Fibroblast of lung (primary cell): ENCODE results near the gene GRK3. TPM values are rescaled to one million over a fixed set of nuclear protein-coding genes. Genes with fewer than 3 reads are reported as not detected.
"Not testable (repeated sequence)": the region's sequence is repeated elsewhere in the genome, so short reads cannot be mapped to it uniquely, and the experiment has no call there.

Experiments used
- DNase-seq, 2 donors: peaks; one replicate each; pipeline versions ENCODE4 v3.0.0 to v3.0.0-alpha.2; 2010; ENCODE audit warnings: low read depth in 2 of 2
- H2AFZ ChIP-seq: 2 replicates; pipeline ENCODE4 v1.5.1; 2012; ENCODE audit warnings: low read length, control low read depth, inconsistent platforms
- H3K27ac ChIP-seq: 2 replicates; pipeline ENCODE4 v1.5.1; 2011; ENCODE audit warnings: low read length, control low read depth; ENCODE audit not compliant: insufficient read depth
- H3K27me3 ChIP-seq: 2 replicates; pipeline ENCODE4 v1.5.1; 2011; ENCODE audit warnings: mild to moderate bottlenecking, low read length; ENCODE audit not compliant: control insufficient read depth, insufficient read depth
- H3K36me3 ChIP-seq: 2 replicates; pipeline ENCODE4 v1.5.1; 2011; ENCODE audit warnings: low read length; ENCODE audit not compliant: control insufficient read depth, insufficient read depth
- H3K4me1 ChIP-seq: 2 replicates; pipeline ENCODE4 v1.5.1; 2011; ENCODE audit warnings: low read length; ENCODE audit not compliant: control insufficient read depth, insufficient read depth; ENCODE audit errors: extremely low read depth
- H3K4me2 ChIP-seq: 2 replicates; pipeline ENCODE4 v1.5.1; 2011; ENCODE audit warnings: low read length, control low read depth; ENCODE audit not compliant: insufficient read depth; ENCODE audit errors: extremely low read depth
- H3K4me3 ChIP-seq, 4 experiments: fragments of 200-600 bp in 1 of 4; sonication (generic) in 1 of 4; replicated peaks in 1 of 4; 2 replicates each; pipeline ENCODE4 v1.5.1; 2011 to 2016; ENCODE audit warnings: low read length in 4 of 4, low read depth in 3 of 4, mild to moderate bottlenecking in 3 of 4, control low read depth in 2 of 4, inconsistent platforms in 1 of 4, mixed read lengths in 1 of 4; ENCODE audit not compliant: insufficient read depth in 1 of 4; ENCODE audit errors: control extremely low read depth in 1 of 4
- H3K79me2 ChIP-seq: 2 replicates; pipeline ENCODE4 v1.5.1; 2012; ENCODE audit warnings: mild to moderate bottlenecking, low read length, inconsistent platforms; ENCODE audit not compliant: control insufficient read depth, insufficient read depth
- H3K9ac ChIP-seq: 2 replicates; pipeline ENCODE4 v1.5.1; 2011; ENCODE audit warnings: mild to moderate bottlenecking, low read length, control low read depth; ENCODE audit not compliant: insufficient read depth
- H3K9me3 ChIP-seq: 2 replicates; pipeline ENCODE4 v1.5.1; 2012; ENCODE audit warnings: low read depth, low read length; ENCODE audit not compliant: control insufficient read depth, insufficient read depth
- H4K20me1 ChIP-seq: 2 replicates; pipeline ENCODE4 v1.5.1; 2011; ENCODE audit warnings: low read length; ENCODE audit not compliant: control insufficient read depth, insufficient read depth; ENCODE audit errors: extremely low read depth
- polyA plus RNA-seq, 2 donors: library from polyadenylated mRNA; depleted of rRNA in 1 of 2; stranded (reverse) in 1 of 2; unstranded in 1 of 2; fragments of >200 nt; gene quantifications; 2 replicates each; pipeline ENCODE4 v1.2.1, GENCODE V29; 2011 to 2012; ENCODE audit warnings: missing spikeins in 1 of 2
- total RNA-seq: library from RNA; depleted of rRNA; stranded (reverse); fragments of >200 nt; gene quantifications from 2 replicates; pipeline ENCODE4 v1.2.1, GENCODE V29; 2014

Gene GRK3
- total and polyA plus RNA-seq, 2 donors (not counting 1 experiment from before 2014, with no cell fraction given), result 1.6 to 1.7 TPM

GRCh38 chr22:25527016-25527415 lies 37.5 kb upstream of the GRK3 start:
- H3K79me2 ChIP-seq, H3K4me2 ChIP-seq, H2AFZ ChIP-seq, H3K36me3 ChIP-seq, H3K9me3 ChIP-seq, H3K9ac ChIP-seq, H4K20me1 ChIP-seq, H3K4me1 ChIP-seq, H3K4me3 ChIP-seq, H3K27me3 ChIP-seq, H3K27ac ChIP-seq: not testable (repeated sequence)
- DNase-seq, result peak; percentile 25 to 73

DNA sequence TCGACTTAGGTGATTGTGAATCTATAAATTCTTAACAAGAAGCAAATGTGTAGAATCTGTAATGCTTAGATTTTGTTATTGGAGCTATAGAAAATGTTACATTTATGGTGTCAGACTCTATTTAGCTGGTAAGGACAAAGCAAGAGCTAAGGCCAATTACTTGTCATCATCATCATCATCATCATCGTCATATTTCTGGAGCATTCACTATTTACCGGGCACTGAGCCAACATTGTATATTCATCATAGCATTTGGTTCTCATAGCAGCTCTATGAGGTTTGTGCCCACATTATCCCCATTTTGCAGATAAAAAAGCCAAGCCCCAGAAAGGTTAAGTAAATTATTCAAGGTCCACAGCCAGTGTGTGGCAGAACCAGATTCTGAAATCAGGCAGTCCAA lies 36.4 kb upstream of the GRK3 start:
- H3K27ac ChIP-seq, H3K36me3 ChIP-seq, H4K20me1 ChIP-seq, H3K4me2 ChIP-seq, H3K9ac ChIP-seq, H3K4me1 ChIP-seq, H3K9me3 ChIP-seq, H3K79me2 ChIP-seq, H3K27me3 ChIP-seq, H2AFZ ChIP-seq, H3K4me3 ChIP-seq, DNase-seq: not testable (repeated sequence)

DNA sequence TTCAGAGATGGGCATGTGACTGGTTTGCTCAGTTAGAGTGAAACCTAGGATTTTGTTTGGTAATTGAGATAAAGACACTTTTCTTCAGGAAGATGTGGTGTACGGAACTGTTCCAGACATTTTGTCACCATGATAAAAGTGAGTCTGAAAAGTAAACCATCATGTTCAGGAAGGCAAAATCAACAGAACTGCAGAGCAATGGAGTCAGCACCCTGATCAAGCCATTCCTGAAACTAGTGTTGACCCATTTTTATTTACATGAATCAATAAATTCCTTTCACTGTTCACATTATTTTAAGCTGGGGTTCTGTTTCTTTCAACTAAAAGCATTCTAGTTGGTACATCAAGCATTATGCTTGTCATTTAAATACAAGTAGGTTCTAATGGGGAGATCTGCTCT lies 35.4 kb upstream of the GRK3 start:
- not testable (repeated sequence) for H3K9me3 ChIP-seq, H3K4me1 ChIP-seq, DNase-seq, H3K27me3 ChIP-seq, H3K4me2 ChIP-seq, H2AFZ ChIP-seq, H3K27ac ChIP-seq, H3K4me3 ChIP-seq, H3K9ac ChIP-seq, H3K36me3 ChIP-seq, H4K20me1 ChIP-seq, H3K79me2 ChIP-seq

GRCh38 chr22:25529541-25530137 lies 34.8 kb upstream of the GRK3 start:
- not testable (repeated sequence) for H3K79me2 ChIP-seq, H3K27me3 ChIP-seq, H3K4me3 ChIP-seq, H3K36me3 ChIP-seq, H4K20me1 ChIP-seq, H3K9me3 ChIP-seq, H3K4me1 ChIP-seq, DNase-seq, H3K27ac ChIP-seq, H2AFZ ChIP-seq, H3K9ac ChIP-seq, H3K4me2 ChIP-seq

- not testable (repeated sequence) for DNase-seq, H3K4me1 ChIP-seq, H3K4me3 ChIP-seq, H3K9me3 ChIP-seq, H3K9ac ChIP-seq, H3K4me2 ChIP-seq, H3K36me3 ChIP-seq, H4K20me1 ChIP-seq, H3K79me2 ChIP-seq, H2AFZ ChIP-seq, H3K27me3 ChIP-seq, H3K27ac ChIP-seq
These were observed 32.8 kb upstream of the GRK3 start for GRCh38 chr22:25531677-25532076.
